ENCODE data around the gene MARK3. TPM values are rescaled to one million over a fixed set of nuclear protein-coding genes. Genes with fewer than 3 reads are reported as not detected.
"Not testable (repeated sequence)": the region's sequence is repeated elsewhere in the genome, so short reads cannot be mapped to it uniquely, and the experiment has no call there.

Gene MARK3
- total and polyA plus RNA-seq, 2 of the 4 experiments (the other 2 are of a cell fraction), result 78.5 to 80.5 TPM

DNA sequence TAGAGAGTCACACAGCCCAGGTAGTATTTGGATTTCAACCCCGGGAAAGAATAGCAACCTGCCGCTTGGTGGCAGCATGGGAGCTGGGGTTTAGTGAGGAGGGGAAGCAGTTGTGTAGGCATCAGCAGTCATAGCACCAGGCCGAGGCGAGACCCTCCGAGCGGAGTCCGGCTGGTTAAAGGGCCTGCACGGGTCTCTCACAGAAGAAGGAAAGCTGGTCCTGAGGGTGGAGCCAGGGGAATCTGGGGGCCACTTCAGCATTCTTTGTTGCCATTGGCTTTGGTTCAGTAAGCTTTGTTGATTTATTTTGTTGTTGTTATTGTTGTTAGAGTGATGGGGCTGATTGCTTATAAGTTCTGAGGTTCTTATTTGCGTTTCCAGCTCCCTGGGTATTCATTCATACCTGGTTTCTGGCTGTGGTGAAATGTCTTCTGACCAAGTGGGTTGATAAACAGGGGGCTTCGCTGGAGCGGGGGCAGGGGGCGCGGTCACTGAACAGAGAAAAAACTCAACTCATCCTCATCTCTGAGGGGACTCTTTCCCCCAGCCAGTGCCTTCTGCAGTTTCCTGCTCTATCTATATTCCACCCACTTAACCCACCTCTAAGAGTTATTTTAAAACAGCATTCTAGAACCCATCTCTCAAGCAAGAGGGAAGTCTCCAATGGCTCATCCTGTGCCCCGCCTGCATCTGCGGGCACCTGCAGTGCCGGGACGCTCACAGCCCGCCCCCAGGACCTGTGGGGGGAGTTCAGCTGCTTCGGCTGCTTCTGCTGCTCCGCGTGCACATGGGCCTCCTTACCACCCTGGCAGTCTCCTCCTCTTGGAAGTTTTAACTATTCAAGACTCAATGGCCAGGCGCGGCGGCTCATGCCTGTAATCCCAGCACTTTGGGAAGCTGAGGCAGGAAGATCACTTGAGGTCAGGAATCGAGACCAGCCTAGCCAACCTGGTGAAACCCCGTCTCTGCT, 125.8 kb downstream of the MARK3 start:
- H2BK120ac ChIP-seq (ENCODE audit: low read depth, low read length), result no peak overlapping the region
- no peak overlapping the region for H2AK9ac ChIP-seq (replicated peaks; ENCODE audit: low read depth, low read length, poor library complexity)
- dilution Hi-C loops (cut with HindIII; ENCODE audit: low sequenced_read_pairs, unreplicated experiment), result no loop called here
- H3K27me3 ChIP-seq (ENCODE audit: control insufficient read depth, insufficient read depth, low read length), result no peaks in the 10 kb centered on the region
- H2AFZ ChIP-seq (replicated peaks; ENCODE audit: low read length, poor library complexity), result no peak overlapping the region
- no peak overlapping the region for H2BK5ac ChIP-seq (ENCODE audit: low read depth, low read length, poor library complexity, severe bottlenecking)
- in situ Hi-C loops (cut with MboI; ENCODE audit: low sequenced_read_pairs), result no loop called here
- no peak overlapping the region for H4K5ac ChIP-seq (ENCODE audit: low read depth, low read length)
- H3K79me1 ChIP-seq (ENCODE audit: low read depth in 1 of 2, low read length in 2 of 2), result peaks cover 0 to 18% of the 10 kb centered on the region in 2 experiments; a peak in 3 of 4 replicates
- H3K9ac ChIP-seq (ENCODE audit: low read depth, low read length), result no peak overlapping the region
- TF ChIP-seq RFX5 (IDR thresholded peaks at IDR 0.05; ENCODE audit: low read depth, low read length) (no peak), NFE2L2 (IDR thresholded peaks at IDR 0.05; ENCODE audit: low read depth, low read length) (no peak), RCOR1 (IDR thresholded peaks at IDR 0.05; ENCODE audit: insufficient replicate concordance, low read length) (no peak), CEBPB (IDR thresholded peaks at IDR 0.05; ENCODE audit: low read depth, low read length) (no peak), MXI1 (IDR thresholded peaks at IDR 0.05; ENCODE audit: borderline replicate concordance, low read depth, low read length) (no peak)
- no peaks in the 10 kb centered on the region for H3K9me3 ChIP-seq (ENCODE audit: control insufficient read depth, insufficient read depth, low read length)
- 91% methylated on average over 10 of the region's 26 CpGs; no CpG with 5 or more reads in 1 of the 2 experiments for WGBS, 2 experiments (ENCODE audit: extremely low coverage in 2 of 2, insufficient read length in 1 of 2)
- no peaks in the 10 kb centered on the region for H3K9me1 ChIP-seq (ENCODE audit: insufficient read depth, low read length)
- no TSS peak for BruUV-seq (replicated peaks)
- peaks cover 35% of the 10 kb centered on the region for H3K36me3 ChIP-seq (ENCODE audit: control insufficient read depth, insufficient read depth, low read length)
- H3K4me1 ChIP-seq (ENCODE audit: control insufficient read depth, insufficient read depth, low read length), result peaks cover 4% of the 10 kb centered on the region; the same call in 1 of the 2 replicates
- no peak overlapping the region for H3K4me2 ChIP-seq (ENCODE audit: low read depth, low read length)
- no peak overlapping the region for H4K8ac ChIP-seq (ENCODE audit: low read depth in 2 of 2, low read length in 2 of 2)
- DNase-seq (no peak), ATAC-seq (ENCODE audit: low read depth) (no peak)
- H3K27ac ChIP-seq (ENCODE audit: insufficient read depth, low read length), result no peak overlapping the region
- H2BK20ac ChIP-seq (ENCODE audit: low read depth, low read length), result no peak overlapping the region
- no peak overlapping the region for H3K56ac ChIP-seq (ENCODE audit: extremely low read depth, insufficient read depth, low read length)
- H3K14ac ChIP-seq (replicated peaks; ENCODE audit: low read depth, low read length), result no peak overlapping the region
- ChIA-PET CTCF (no interaction called here), POLR2A (ENCODE audit: unreplicated experiment) (no interaction called here)
- no peak overlapping the region for H2BK15ac ChIP-seq (ENCODE audit: low read depth, low read length)
- H2AK5ac ChIP-seq (ENCODE audit: low read depth, low read length), result no peak overlapping the region
- intact Hi-C loops (cut with micrococcal nuclease), result no loop called here
- no peak overlapping the region for H3K18ac ChIP-seq (ENCODE audit: low read depth, low read length)
- H3K4ac ChIP-seq (ENCODE audit: low read depth, low read length), result no peak overlapping the region
- no peak overlapping the region for H4K91ac ChIP-seq (ENCODE audit: insufficient read depth, low read depth, low read length)
- peaks cover 13% of the 10 kb centered on the region for H4K20me1 ChIP-seq (ENCODE audit: insufficient read depth, low read length)
- no peak overlapping the region for H3K23ac ChIP-seq (ENCODE audit: low read depth, low read length)
- H3K4me3 ChIP-seq (ENCODE audit: insufficient read depth, low read depth, low read length), result no peak overlapping the region

DNA sequence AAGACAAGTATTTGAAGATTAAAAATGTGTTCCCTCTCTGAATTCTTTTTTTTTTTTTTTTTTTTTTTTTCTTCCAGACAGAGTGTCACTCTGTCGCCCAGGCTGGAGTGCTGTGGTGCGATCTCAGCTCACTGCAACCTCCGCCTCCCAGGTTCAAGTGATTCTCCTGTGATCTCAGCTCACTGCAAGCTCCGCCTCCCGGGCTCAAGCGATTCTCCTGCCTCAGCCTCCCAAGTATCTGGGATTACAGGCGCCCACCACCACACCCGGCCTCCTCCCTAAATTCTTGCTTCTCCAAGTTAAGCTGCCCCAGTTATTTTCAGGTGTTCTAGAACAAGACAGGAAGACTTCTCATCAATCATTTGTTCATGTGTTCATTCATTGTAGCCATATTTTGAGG, 127.0 kb downstream of the MARK3 start:
- H4K8ac ChIP-seq (ENCODE audit: low read depth in 2 of 2, low read length in 2 of 2); H3K4me2 ChIP-seq (ENCODE audit: low read depth, low read length); dilution Hi-C loops (cut with HindIII; ENCODE audit: low sequenced_read_pairs, unreplicated experiment); H3K4me3 ChIP-seq (ENCODE audit: insufficient read depth, low read depth, low read length); H2AK9ac ChIP-seq (replicated peaks; ENCODE audit: low read depth, low read length, poor library complexity); H2AFZ ChIP-seq (replicated peaks; ENCODE audit: low read length, poor library complexity); H3K9ac ChIP-seq (ENCODE audit: low read depth, low read length); ATAC-seq (ENCODE audit: low read depth); in situ Hi-C loops (cut with MboI; ENCODE audit: low sequenced_read_pairs); H2BK15ac ChIP-seq (ENCODE audit: low read depth, low read length); H2BK20ac ChIP-seq (ENCODE audit: low read depth, low read length); H3K23ac ChIP-seq (ENCODE audit: low read depth, low read length); H3K56ac ChIP-seq (ENCODE audit: extremely low read depth, insufficient read depth, low read length); H2AK5ac ChIP-seq (ENCODE audit: low read depth, low read length); H3K4ac ChIP-seq (ENCODE audit: low read depth, low read length); H3K18ac ChIP-seq (ENCODE audit: low read depth, low read length); H3K4me1 ChIP-seq (ENCODE audit: control insufficient read depth, insufficient read depth, low read length); intact Hi-C loops (cut with micrococcal nuclease); H3K9me3 ChIP-seq (ENCODE audit: control insufficient read depth, insufficient read depth, low read length); BruUV-seq (replicated peaks); H3K14ac ChIP-seq (replicated peaks; ENCODE audit: low read depth, low read length); H3K9me1 ChIP-seq (ENCODE audit: insufficient read depth, low read length); H2BK120ac ChIP-seq (ENCODE audit: low read depth, low read length); H4K5ac ChIP-seq (ENCODE audit: low read depth, low read length); DNase-seq; H3K27ac ChIP-seq (ENCODE audit: insufficient read depth, low read length); POLR2A ChIA-PET (ENCODE audit: unreplicated experiment); H3K27me3 ChIP-seq (ENCODE audit: control insufficient read depth, insufficient read depth, low read length); CTCF ChIA-PET: not testable (repeated sequence)
- Histone ChIP-seq H4K91ac (ENCODE audit: insufficient read depth, low read depth, low read length) (0 out of 2 replicates have a peak overlapping the region, but pooled peaks have one; percentile 21), H3K36me3 (ENCODE audit: control insufficient read depth, insufficient read depth, low read length) (peaks cover 30% of the 10 kb centered on the region), H4K20me1 (ENCODE audit: insufficient read depth, low read length) (peaks cover 13% of the 10 kb centered on the region), H3K79me1 (ENCODE audit: low read depth in 1 of 2, low read length in 2 of 2) (peaks cover 0 to 18% of the 10 kb centered on the region in 2 experiments; a peak in 3 of 4 replicates), H2BK5ac (ENCODE audit: low read depth, low read length, poor library complexity, severe bottlenecking) (peak overlapping the region; percentile 7)
- WGBS, 2 experiments (ENCODE audit: extremely low coverage in 2 of 2, insufficient read length in 1 of 2), result 100% methylated on average over 2 of the region's 8 CpGs; no CpG with 5 or more reads in 1 of the 2 experiments

Data from IMR-90 (cell line).